ENCODE results near the gene CTSZ.
A peak's percentile ranks its signal among the peaks of the same experiment; 100 is the strongest.
"Not testable (repeated sequence)": the region's sequence is repeated elsewhere in the genome, so short reads cannot be mapped to it uniquely, and the experiment has no call there.

CTSZ gene

DNA sequence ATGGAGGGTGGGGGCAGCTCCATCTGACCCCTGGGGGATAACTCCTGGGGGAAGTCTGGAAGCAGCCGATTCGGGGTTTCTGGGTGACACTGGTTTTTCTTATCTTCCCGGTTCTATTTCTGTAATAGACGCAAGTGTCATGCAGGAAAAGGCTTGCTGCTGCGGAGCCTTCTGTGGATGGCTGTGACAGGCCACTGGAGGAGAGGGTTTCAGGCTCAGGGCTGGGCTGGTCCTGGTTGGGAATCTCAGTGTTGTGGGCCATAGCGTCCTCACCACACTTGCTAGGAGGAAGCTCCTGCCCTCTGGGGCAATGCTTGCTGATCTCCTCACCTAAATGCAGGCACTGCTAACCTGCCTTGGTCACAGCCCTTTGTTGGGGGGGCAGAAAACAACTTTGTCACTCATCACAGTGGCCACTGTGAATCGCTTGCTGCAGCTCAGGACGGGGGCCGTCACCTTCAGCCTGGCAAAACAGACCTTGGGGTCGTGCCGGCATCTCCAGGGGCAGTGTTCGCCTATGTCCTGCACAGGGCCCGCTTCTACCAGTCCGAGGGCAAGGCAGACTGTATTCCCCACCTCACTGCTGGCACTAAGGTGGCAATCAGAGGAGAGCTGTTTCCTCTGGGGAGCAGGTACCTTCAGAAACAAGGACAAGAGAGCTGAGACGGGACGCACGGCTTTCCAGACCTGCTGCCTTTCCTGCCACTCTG lies 7.8 kb upstream of the CTSZ start:
- DNase-seq (ENCODE audit: low read depth in 2 of 3, low spot score in 1 of 3), result no peak

- DNase-seq (ENCODE audit: low read depth in 2 of 3, low spot score in 1 of 3), result no peak
Observed at GRCh38 chr20:59013959-59014608, 7.0 kb upstream of the CTSZ start.

DNA sequence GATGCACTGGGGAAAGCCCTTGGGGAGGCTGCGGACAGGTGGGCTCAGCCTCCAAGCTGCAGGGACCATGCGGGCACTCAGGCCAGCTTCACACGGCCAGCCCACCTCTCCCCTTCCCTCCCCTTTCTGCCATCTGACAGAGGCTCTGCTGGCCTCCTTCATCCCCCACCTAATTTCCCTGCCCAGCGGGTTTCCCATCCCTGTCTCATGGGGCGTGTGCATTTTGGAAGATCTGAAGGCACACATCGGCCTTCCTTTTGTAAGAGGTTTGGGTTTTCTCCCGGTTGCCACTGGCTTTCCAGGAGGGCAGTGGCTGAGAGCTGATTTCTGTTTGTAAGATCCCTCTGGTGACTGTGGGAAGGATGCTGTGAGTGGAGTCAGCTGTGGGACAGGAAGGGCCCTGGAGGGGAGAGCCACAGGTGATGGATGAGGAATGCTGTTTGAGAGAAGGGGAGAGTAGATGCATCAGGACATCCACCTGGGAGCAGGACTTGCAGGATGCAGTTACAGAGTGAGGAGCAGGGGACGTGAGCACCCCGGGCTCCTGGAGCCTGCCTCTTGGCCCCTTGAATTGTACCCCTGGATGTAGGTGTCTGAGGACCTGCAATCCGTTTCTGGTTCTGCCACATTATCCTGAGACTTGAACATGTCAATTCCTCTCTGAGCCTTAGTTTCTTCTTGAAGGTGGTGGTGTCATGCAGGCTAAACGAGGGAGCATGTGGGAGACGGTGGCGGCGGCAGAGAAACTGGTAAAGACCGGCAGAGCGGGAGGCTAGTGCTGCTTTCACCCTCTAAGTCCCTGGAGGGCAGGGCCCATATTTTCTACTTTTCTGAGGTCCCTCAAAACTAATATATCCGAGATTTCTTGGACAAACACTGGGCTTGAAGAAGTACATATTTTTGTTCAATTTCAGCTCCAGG lies 6.2 kb upstream of the CTSZ start:
- DNase-seq (ENCODE audit: low read depth in 2 of 3, low spot score in 1 of 3), result no peak

GRCh38 chr20:59011874-59012157 lies 4.8 kb upstream of the CTSZ start:
- not testable (repeated sequence) for DNase-seq (ENCODE audit: low read depth in 2 of 3, low spot score in 1 of 3)

DNA sequence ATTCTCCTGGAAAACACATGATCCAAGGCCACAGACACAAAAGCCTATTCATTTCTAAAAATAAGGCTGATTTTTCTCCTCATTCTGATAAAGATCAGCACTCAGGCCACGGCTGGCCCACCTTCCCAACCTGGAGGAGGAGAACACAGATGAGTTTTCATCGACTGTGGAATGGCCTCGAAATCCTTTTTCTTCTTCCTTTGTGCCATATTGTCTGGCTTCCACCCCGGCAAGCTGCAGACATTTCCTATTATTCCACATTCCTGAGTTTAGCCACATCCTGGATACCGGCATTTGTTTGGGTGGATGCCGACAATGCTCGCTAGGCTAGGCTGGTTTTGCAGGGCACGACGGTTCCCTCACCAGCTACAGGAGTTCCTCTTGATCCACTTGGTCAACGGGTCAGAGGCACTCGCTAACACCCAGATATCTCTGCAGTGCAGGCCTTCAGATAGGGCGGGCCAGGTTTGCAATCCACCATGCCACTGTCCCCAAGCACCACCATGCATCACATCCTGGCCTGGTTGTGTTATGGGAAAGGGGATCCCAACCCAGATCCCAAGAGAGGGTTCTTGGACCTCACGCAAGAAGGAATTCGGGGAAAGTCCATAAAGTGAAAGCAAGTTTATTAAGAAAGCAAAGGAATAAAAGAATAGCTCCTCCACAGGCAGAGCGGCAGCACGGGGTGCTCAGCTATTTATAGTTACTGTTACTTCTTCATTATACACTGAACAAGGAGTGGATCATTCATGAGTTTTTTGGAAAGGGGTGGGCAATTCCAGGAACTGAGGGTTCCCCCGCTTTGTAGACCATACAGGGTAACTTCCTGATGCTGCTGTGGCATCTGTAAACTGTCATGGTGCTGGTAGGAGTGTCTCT lies 4.2 kb upstream of the CTSZ start:
- DNase-seq (ENCODE audit: low read depth in 2 of 3, low spot score in 1 of 3), result no peak

- DNase-seq (ENCODE audit: low read depth in 2 of 3, low spot score in 1 of 3), result no peak
Observed at GRCh38 chr20:59010321-59010994, 3.4 kb upstream of the CTSZ start.

- DNase-seq (ENCODE audit: low read depth in 2 of 3, low spot score in 1 of 3), result no peak
Observed at GRCh38 chr20:59008715-59009336, 1.8 kb upstream of the CTSZ start.

DNA sequence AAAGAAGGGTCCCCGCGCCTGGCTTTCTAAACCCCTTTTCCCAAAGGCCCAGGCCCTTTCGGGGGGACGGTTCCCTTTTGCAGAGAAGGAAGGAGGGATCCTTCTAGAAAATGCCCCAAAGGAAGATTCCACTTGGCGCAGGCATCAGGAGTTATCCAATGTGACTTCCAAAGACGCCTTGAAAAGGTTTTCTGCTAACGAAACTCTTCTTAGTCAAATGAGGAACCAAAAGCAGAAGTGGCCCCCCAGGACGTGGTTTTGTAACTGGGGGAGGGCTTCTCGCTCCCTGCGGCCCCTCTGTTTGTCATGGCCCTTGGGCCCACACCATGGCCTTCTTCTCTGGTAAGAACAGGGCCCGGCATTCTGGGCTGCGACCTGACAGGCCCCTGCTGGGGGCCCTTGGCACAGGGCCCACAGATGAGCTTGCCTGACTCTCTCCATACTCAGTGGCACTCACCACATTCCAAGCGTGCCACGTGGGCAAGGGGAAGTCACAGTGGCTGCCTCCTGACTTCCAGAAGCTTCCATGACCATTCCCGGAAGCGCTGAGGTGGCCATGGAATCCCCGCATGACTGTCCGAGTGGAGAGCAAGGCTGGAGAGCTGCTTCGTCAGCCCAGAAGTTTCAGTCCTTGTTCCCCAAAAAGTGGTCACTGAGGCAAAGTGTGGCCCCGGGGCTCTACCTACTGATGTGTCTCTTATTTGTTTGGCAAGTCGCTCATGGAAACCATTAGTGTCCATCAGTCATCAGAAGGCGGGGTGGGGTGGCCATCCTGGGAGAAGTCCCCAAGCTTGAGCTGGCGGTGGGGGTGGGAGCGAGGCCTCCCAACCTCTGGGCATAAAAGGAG lies 834 bp upstream of the CTSZ start:
- no peak for DNase-seq (ENCODE audit: low read depth in 2 of 3, low spot score in 1 of 3)

DNA sequence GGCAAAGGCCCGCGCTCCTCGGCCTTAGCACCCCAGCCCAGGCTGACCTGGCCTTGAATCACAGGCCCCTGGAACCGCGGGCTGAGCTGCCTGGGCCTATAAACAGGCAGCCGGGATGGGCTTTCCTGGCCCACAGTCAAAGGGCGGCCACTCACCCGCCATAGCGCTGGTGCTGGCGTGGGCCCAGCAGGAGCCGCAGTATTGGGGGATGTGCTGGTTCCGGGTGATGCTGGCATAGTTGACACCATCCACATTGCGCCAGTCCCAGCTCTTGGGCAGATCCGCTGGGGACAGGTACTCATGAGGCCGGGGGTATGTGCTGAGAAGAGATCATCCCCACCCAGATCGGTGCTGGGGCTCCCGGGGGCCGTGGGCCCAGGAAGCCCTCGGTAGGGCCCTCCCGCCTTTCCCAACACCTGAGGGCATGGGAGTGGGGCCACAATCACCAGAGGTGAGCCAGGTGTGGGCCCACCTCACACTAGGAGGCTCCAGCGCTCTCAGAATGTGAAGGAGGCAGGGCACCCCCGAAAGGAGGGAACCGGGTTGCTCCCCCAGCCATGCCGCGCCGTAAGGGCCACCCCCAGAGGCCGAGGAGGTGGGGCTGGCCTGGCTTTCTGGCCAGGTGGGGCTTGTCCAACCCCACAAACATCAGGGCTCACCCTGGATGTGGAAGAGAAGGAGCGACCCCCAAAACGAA lies 739 bp downstream of the CTSZ start:
- DNase-seq (ENCODE audit: low read depth in 2 of 3, low spot score in 1 of 3), result no peak

GRCh38 chr20:59005523-59006166 lies 1.4 kb downstream of the CTSZ start:
- DNase-seq (ENCODE audit: low read depth in 2 of 3, low spot score in 1 of 3), result no peak

- no peak for DNase-seq (ENCODE audit: low read depth in 2 of 3, low spot score in 1 of 3)
Observed at GRCh38 chr20:59004763-59005522, 2.1 kb downstream of the CTSZ start.

- DNase-seq (ENCODE audit: low read depth in 2 of 3, low spot score in 1 of 3), result peak in 1 of 3 donors; percentile 45
Observed at GRCh38 chr20:59004493-59004762, 2.6 kb downstream of the CTSZ start.

GRCh38 chr20:59003836-59004492 lies 3.1 kb downstream of the CTSZ start:
- DNase-seq (ENCODE audit: low read depth in 2 of 3, low spot score in 1 of 3), result no peak

DNA sequence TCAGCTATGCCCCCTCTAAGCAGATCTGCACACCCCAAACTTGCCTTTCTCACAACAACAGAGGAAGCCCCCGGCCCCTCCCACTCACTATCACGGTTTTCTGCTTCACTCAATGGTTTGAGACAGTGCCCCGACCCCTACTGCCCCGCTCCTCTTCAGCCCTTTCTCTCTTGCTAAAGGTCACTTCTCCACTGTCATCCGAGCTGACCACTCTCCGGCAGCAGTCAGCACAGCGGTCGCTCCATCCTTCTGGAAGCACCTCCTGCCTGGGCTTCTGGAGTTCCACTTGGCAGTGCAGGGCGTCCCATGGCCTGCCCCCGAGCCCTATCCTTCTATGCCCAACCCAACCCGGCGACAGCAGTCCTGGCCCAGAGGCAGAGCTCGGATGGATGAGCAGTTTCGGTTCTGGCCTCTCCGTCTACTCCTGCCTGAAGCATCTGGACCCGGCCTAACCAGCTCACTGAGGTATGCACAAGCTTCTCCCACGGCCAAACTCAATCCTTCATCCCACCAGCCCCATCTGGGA lies 4.1 kb downstream of the CTSZ start:
- no peak for DNase-seq (ENCODE audit: low read depth in 2 of 3, low spot score in 1 of 3)

GRCh38 chr20:59002388-59002787 lies 4.7 kb downstream of the CTSZ start:
- DNase-seq (ENCODE audit: low read depth in 2 of 3, low spot score in 1 of 3), result no peak

DNA sequence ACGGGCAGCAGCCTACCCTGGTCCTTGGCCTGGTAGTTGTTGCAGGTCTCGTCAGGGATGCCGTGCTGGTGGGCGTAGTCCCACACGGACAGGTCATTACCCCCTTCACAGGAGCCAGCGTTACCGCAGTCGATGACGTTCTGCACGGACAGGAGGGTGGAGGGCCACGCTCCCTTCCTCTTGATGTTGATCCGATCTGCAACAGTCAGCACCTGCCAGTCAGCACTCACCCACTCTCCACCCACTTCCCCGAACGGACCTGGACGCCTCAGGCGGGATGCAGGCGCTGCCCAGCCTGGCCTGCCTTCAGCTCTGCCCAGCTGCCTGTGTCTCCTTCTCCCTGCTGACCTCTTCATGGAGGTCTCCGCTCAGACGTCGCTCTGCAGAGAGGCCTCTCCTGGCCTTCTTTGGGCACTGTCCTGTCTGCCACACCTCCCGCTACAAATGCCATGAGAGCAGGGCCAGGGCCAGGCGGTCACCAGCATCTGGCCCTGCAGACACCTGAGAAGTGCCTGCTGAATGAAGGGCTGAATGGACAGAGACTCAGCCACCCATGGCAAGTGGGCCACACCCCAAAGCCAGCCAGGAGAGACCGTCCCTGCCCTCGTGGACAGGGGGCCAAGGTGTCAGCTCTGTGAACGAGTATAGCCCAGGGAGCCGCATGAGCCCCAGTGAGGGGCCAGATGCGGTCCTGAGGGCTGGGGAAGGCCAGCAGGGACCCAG lies 5.4 kb downstream of the CTSZ start:
- no peak for DNase-seq (ENCODE audit: low read depth in 2 of 3, low spot score in 1 of 3)
